GM21619 (cell line): ENCODE results near the gene RAD51AP2.
A peak's percentile ranks its signal among the peaks of the same experiment; 100 is the strongest.
"Not testable (repeated sequence)": the region's sequence is repeated elsewhere in the genome, so short reads cannot be mapped to it uniquely, and the experiment has no call there.

ENCODE experiments used
- ATAC-seq: cut with Tn5 transposase; IDR thresholded peaks from one replicate; pipeline ENCODE4 v1.9.1; 2021; ENCODE audit not compliant: unreplicated experiment

The RAD51AP2 gene

DNA sequence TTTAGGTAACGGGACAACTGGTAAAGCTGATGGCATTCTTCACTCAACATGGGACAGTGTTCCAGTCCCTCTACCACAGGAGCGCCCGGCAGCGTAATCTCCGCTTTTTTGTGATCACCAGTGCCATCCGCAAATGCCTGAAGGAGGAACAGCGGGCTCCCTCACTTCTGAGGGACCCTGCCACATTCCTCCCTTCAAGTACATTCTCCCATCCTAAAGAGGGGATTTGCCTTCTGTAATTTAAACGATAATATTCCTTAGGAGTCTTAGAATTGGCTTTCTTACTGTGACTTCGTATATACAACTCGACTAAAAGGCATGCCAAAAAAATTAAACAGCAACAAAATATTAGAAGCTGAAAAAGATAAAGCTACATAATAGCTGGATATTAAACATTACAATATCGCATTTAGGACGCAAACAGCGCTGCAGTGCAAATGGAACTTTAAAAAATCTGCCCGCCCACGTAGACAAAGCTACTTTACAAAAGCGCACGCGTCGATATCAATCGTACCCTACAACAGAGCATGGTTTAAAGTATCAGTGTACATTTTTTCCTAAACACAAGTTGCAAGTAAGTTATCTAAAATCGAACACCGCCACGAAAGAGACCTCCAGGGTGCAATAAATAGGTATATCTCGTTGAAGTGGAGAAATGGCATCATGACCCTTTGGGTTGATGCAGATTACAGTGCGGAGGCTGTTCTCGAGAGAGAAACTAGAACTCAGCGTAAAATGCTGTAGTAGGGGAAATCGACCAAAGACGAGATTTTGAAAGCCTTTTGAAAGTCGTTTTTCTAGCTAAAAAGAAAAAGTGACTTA lies 20.0 kb upstream of the RAD51AP2 start:
- ATAC-seq = peak; percentile 20

DNA sequence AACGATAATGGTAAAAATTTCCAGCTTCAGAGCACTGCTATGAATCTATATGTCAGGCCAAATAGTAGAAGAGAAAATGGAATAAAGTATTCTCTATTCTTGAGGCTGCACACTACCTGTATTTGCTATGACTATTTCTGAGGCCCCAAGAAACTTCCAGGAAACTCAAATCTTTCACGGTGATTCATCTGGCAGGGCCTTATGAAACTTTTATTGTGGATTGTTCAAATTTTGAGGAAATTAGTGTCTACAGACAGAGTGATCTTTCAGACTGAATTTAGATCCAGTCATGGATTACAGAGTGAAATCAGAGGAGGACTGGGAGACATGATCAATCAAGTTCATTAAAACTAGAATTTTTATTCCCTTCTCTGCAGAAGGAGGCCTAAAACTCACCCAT lies 18.2 kb upstream of the RAD51AP2 start:
- no peak for ATAC-seq

DNA sequence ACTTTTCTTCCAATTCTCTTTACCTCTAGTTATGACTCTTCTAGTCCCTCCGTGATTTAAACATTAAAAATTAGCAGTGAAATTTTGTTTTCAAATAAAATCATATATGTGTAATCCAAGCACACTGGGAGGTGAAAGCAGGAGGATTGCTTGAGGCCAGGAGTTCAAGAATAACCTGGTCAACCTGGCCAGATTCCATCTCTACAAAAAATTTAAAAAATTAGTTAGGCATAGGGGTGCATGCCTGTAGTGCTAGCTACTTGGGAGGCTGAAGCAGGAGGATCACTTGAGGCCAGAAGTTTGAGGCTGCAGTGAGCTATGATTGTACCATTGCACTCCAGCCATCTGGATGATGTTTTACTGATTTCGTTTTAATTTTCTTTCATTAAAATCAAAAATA lies 15.3 kb upstream of the RAD51AP2 start:
- no peak for ATAC-seq

DNA sequence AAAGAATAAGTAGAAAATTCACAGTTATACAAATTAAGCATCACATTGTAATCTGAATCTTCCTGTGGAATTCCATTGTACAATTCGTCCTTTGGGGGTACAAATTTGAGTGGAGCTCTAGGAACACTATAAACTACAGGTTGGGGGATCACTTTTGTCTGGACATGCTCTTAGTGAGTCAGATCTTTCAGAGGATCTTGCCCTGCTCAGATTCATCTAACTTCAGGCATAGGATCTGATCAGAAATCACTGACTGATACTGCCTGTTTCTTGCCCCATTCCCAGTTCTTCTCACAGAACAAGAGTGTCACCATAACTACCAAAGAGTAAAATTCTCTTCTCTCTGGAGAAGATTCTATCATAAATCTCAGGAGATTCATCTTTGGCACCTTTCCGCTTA lies 11.5 kb upstream of the RAD51AP2 start:
- ATAC-seq = no peak

DNA sequence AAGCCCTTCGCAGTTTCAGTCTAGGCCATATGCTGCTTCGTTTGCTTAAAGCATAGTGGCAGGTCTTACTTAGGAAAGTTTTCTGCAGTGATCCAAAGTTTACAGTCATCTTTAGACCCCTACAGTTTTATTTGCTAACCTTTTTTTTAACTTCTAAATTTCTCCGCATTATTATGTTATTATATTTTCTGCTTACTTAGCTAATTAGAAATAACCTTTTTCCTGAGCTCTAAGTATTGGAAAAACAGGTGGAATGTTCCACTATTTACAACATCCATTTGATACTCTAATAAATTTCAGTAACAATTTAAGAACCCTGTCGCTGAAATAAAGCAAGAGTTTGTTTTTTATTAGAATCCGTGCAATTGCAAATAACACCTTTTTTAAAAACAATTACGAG lies 4.1 kb upstream of the RAD51AP2 start:
- ATAC-seq = no peak

DNA sequence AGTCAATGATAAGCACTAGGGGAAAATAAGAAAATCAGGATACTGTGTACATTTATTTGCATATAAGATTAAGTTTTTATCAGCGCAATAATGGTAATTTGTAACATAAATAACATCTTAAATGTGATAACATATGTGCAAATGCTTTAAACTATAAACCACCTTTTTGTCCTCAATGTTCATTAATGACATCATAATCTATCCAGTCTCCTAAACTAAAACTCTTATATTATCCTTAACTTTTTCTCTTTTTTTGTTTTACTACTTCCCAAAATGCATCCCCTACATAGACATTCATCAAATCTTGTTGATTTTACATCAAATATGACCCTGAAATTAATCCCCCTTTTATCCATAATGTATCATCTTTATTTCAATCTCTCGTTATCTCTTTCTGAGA lies 3.4 kb upstream of the RAD51AP2 start:
- ATAC-seq = no peak

DNA sequence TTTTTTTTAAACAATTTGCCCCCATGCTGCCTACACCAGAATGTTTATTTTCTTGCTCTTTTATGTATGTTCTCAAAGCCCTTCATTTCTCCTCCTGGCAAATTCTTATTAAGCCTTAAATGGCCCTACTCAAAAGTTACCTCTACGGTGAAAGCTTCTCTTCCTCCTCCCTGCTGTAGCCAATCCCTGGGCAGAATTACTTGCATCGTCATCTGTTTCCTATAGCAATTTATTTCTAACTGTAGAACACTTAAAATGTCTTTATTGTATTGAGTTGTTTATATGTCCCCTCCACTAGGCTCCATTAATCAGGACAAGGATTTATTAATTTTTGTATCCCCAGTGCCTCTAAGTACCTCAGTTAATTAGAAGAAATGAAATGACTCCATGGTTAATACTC lies 2.5 kb upstream of the RAD51AP2 start:
- no peak for ATAC-seq

DNA sequence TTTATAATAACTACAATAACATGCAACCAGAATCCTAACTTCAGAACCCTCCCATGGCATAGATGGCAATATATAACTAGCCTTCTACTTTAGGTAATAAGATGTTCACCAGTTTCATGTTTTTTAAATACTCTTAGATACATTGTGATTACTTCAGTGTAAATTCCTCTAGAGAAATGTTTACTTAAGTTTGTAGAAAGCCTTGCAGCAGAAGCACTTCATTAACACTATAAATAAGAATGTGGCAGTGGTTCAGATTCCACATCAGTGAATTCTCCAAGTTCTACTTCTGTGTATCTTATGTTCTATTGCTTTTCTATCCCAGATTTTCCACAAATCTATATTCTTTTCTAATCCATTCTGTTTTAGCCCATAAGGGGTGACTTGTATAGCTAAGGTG lies 1.2 kb upstream of the RAD51AP2 start:
- no peak for ATAC-seq

DNA sequence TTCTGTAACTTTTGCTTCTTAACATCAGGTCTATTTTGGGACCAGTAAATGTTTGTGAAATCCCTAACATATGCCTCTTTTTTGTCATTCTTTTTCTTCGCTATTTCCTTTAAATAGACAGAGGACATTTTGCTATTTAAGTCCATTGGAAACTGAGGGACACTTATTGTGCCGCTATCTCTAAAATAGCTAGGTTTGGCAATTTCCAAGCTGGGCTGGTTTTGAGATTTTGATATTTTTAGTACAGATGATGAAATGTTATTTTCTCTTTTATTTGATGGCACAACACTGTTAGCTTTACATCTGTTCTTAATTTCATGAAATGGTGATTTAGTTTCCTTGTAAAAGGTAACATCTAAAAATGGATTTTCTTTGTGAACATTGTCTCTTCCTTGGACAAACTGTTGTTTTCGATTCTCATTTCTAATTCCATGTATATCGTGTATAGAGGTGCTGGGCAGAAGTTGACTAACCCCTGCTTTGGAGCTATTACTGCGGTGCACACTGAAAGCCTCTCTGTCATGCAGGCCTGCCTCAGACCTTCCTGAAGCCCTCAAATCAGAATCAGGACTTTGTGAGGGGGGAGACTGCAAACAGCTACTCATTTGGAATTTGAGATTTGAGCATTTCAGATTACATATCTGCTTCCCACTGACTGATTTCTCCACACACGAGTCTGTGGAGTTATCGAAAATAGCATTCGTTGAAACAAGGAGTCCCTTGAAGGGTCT lies 594 bp downstream of the RAD51AP2 start:
- ATAC-seq = peak; percentile 16

DNA sequence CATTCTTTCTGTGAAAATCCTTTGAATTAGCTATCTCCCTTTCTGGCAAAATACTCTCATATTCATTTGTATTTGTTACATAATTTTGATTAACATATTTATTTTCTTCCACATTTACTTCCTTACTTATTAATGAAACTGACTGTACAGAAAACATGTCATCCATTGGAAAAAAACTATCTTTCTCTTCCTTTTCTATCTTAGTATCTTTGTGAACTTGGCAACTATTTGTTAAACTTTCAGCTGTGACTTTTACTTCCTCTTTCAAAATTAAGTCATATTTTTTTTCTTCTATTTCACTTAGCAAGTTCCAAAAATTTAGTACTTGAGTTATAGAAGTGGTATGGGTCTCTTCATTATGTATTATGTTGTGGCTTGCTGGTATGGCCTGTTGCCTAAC lies 2.6 kb downstream of the RAD51AP2 start:
- peak; percentile 42 for ATAC-seq

DNA sequence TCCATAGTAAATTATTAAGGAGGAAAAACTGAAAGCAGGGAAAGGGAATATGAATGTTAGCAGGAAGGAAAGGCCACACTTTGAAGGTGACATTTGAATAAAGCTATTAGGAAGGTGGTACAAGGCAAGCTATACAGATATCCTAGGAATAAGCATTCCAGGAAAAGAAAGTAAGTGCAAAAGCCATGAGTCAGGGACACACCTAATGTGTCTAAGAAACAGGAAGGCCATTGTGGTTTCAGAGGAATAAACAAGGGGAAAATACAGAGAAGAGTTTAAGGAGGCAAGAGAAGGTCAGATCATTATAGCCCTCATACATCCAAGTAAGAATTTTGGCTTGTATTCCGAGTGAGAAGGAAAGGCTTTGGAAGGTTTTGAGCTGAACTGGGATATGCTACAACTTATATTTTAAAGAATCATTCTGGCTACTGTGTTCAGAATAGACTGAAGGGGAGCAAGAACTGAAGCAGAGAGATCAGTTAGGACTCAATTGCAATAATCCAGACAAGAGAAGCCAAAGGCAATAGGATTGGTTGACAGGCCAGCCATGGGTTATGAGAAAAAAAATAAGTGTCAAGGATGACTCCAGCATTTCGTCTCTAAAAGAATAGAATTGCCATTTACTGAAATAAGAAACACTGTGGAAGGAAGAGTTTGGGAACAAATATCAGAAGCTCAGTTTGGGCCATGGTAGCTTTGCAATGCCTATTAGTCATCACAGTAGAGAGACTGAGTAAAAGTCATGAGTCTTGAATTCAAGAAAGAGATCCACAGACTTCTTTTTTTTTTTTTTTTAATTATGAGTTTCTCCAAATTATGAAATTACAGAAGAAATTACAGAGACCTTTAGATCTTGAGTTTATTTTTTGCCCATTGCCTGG lies 11.3 kb downstream of the RAD51AP2 start:
- no peak for ATAC-seq

DNA sequence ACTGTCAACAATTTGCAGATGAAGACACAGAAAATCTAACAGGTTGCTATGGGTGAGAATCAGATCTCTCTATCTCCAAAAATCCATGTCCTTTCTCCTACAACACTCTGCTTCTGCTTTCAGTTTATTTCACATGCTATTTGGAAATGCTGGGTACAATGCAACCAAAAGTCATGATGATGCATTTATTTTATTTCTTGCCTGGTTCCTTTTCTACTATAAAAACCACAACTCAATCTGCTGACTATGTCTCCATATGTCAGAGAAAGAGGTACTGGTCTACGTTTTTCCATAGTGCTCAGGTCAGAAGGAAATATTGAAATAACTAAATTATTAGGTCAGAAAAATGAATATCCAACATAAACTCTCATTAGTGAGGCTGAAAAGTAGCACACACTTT lies 20.5 kb downstream of the RAD51AP2 start:
- no peak for ATAC-seq

DNA sequence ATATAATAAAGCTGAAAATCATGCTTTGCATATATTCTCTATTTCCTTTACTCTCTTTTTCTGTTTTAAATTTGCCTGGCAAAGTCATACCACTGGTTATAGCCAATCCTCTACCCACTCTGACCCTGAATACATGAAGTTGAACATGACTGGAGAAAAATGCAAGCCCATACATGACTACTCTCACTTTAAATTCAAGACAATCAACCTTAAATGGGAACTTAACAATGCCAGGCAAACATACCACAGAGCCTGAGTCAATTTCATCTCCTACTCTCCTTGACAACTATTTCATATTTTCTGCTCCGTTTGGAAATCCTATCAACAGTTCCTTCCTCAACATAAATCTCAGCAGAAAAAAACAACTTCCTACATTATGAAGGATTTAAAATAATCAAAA lies 22.6 kb downstream of the RAD51AP2 start:
- no peak for ATAC-seq

DNA sequence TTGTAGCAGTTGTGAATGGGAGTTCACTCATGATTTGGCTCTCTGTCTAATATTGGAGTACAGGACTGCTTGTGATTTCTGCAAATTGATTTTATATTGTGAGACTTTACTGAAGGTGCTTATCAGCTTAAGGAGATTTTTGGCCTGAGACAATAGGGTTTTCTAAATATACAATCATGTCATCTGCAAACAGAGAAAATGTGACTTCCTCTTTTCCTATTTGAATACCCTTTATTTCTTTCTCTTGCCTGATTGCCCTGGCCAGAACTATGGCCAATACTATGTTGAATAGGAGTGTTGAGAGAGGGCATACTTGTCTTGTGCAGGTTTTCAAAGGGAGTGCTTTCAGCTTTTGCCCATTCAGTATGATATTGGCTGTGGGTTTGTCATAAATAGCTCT lies 28.1 kb downstream of the RAD51AP2 start:
- not testable (repeated sequence) for ATAC-seq

DNA sequence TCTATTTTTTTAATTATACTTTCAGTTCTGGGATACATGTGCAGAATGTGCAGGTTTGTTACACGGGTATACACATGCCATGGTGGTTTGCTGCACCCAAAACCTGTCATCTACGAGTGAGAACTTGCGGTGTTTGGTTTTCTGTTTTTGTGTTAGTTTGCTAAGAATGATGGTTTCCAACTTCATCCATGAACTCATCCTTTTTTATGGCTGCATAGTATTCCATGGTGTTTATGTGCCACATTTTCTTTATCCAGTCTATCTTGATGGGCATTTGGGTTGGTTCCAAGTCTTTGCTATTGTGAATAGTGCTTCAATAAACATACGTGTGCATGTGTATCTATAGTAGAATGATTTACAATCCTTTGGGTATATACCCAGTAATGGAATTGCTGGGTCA lies 29.6 kb downstream of the RAD51AP2 start:
- not testable (repeated sequence) for ATAC-seq

DNA sequence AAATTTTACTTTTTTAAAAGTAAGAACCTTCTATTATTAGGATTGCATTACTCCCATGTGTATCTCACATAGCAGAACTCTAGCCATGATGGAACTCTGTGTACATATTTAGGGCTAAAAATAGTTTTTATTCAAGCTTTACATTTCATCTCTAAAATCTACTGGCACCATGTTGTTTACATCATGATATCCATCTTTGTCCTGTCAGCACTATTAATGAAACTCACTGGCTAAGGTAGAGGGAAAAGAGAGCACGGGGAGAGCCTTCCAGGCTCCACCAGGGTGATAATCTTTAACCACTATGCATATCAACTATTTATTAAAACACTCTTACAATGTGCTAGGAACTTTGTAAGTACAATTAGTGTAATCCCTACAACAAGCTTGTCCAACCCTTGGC lies 34.7 kb downstream of the RAD51AP2 start:
- no peak for ATAC-seq

DNA sequence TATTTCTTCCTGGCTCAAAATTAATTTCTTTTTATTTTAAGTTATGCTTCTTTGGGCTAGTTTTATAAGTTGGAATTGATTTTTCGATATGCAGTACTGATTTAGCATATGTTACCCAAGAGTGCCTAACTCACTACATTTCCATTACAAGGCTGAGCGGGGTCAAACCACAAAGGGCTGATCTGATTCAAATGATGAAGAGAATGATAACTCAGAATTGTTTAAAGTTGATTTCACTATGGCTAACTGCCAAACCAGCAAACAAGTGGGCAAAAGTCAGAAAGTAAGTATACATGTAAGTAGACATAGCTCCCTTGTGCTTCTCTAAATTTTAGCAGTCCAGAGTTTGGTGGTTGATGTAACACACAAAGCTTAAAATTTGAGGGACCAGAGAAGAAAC lies 35.6 kb downstream of the RAD51AP2 start:
- no peak for ATAC-seq

DNA sequence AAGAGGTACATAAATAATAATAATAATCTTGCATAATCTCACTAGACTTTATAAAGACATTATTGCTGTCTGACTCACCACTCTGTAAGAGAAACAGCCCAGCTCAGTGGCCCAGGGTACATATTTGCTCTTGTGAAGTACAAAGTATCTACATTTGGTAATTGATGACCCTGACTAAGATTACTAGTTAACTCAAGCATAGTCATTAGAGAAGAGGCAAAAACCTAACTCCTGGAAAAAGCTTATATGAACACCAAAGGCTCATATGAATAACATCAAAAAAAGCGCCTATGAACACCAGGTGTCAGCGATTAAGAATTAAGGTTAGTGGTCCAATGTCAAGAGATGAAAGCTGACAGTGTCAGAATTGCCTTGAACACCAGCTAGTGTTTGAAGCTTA lies 38.4 kb downstream of the RAD51AP2 start:
- no peak for ATAC-seq

DNA sequence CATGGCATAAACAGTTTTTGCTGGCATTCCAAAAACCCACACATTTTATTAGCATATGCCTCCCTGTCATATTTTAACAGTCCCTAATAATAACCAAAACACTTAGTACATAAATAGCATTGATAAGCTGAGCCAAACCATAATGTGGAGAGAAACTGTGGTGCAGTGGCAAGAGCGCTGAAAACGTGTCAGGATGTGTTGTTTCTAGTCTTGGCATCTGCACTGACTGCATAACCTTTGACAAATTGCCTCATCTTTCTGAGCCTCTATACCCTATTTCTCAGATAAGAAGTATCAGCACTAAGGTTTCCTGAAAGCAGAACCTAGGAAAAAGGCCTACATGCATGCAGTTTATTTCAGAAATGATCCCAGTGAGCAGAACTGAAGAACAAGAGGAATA lies 41.4 kb downstream of the RAD51AP2 start:
- ATAC-seq = no peak

DNA sequence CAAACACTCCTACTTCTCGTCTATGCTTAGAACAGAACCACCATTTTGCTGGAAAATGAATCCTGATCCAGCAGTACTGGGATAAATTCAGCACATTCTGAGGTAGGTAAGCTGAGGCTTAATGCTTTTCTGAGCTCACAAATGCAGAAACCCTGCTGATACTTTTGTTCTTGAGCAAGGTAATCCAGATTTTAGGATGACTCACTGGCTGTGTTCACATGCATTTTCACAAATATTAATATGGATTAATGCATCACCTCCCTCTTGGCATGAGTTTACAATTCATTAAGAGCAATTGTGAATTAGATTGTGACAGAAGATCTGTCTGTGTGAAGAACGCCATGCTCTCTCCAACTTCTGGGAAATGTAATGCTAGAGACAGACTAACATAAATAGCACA lies 42.2 kb downstream of the RAD51AP2 start:
- ATAC-seq = no peak

DNA sequence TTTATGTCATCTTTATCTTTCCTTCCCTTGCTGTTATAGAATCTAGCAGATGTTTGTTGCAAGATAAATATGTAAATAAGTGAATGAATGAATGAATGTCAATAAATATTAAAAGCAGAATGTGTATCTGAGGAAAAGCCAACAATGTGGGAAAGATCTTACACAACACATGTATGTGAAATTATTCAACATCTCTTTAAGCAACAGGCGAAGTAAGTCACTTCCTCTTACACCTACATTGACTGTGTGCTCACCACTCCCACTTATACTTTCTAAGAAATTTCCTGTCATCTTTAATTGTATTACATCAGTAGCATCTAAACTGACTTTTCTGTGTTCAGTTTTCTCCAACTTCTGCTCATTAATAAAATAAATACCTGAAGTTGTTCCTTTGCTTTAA lies 43.0 kb downstream of the RAD51AP2 start:
- ATAC-seq = no peak

DNA sequence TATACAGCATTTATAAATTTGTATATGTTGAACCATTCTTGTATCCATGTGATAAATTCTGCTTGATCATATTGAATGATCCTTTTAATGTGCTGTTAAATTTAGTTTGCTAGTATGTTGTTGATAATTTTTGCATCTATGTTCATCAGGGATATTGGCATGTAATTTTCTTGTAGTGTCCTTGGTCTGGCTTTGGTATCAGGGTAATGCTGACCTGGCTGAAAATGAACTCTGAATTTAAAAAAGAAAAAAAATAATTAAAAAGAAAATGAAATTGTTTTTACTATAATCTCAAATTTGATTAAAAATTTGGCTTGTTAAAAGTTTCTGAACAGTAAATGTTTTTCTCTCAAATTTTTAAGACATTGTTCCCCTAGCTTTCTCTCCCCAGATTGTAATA lies 46.3 kb downstream of the RAD51AP2 start:
- no peak for ATAC-seq
